Eye (tissue), 1 donor: ENCODE data around the gene AGPAT4.
"Not testable (repeated sequence)": the region's sequence is repeated elsewhere in the genome, so short reads cannot be mapped to it uniquely, and the experiment has no call there.

ENCODE experiments used
- DNase-seq: peaks from one replicate; pipeline ENCODE4 v3.0.0-alpha.2; 2015

Gene AGPAT4

GRCh38 chr6:161194374-161194773, 79.5 kb downstream of the AGPAT4 start:
- no peak for DNase-seq

DNA sequence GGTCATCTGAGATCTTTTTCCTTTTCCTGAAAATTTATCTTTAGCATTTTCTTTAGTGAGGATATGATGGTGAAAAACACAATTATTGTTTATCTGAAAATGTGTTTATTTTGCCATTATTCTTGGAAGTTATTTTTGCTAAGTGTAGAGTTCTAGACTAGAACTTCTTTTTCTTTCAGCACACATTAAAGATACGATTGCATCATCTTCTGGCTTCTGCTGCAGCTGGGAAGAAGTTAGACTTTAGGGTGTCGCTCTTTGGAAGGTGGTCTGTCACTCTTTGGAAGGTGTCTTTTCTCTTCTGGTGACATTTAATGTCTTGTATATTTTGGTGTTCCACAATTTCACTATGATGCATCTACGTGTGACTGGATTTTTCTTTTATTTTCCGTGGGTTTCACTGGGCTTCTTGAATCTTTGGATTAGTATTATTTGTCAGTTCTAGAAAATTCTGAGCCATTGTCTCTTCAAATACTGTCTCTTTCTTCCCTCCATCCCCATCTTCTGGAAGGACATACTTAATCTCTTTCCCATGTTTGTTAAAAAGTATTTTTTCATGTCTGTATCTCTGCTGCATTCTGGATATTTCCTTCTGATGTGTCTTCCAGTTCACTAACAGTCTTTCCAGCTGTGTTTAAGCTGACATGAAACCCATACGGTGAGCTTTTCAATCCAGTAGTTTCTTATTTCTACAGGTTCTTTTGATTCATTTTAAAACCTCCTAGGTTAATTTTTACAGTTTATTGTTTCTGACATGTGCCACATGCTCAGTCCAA, 81.0 kb downstream of the AGPAT4 start:
- no peak for DNase-seq

GRCh38 chr6:161191671-161192070, 82.2 kb downstream of the AGPAT4 start:
- DNase-seq = no peak

GRCh38 chr6:161191007-161191406, 82.9 kb downstream of the AGPAT4 start:
- DNase-seq = no peak

DNA sequence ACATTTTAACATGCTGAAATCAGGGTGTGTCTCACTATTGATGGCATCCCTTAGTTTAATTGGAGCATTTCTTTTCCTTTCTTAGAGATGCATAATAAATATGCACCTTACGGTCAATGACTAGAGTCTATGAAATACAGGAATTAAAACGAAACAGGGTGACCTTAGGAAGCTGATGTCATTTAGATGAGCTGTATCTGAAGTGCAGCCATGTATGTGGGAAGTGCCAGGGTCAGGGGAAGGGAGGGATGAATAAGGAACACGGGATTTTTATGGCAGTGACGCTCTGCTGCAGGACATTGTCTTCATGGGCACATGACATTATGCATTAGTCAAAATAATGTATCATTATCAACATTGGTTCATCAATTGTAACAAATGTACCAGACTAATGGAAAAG, 84.0 kb downstream of the AGPAT4 start:
- DNase-seq = no peak

GRCh38 chr6:161188547-161189465, 85.1 kb downstream of the AGPAT4 start:
- no peak for DNase-seq

DNA sequence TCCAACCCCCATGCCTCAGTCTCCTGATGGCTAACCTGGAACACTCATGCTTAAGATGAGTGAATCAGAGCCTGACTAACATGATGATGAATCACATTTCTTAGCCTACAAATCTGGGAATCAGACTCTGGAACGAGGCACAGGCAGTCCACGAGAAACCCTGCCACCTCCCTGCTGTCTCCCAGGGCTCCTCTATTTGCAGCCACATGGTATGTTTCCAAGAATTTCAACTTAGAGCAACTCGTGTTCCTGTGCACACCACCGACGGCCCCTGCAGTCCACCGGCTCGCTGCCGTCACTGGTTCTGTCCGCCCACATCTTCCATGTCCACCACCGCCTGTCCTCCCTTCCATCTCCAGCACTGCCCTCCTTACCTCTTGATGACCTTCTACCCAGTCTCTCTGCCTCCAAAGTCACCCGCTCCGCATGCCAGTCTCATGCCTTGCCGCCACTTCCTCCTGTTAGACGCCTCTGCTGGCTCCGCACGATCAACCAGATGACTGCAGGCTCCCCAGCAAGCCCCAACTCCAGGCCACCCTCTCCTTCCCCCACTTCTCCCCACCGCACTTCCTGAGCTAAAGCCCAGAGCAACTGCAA, 87.6 kb downstream of the AGPAT4 start:
- no peak for DNase-seq

- no peak for DNase-seq
Observed at GRCh38 chr6:161181121-161181520, 92.7 kb downstream of the AGPAT4 start.

GRCh38 chr6:161178155-161178554, 95.7 kb downstream of the AGPAT4 start:
- not testable (repeated sequence) for DNase-seq

- DNase-seq = not testable (repeated sequence)
Observed at GRCh38 chr6:161176428-161176827, 97.4 kb downstream of the AGPAT4 start.

DNA sequence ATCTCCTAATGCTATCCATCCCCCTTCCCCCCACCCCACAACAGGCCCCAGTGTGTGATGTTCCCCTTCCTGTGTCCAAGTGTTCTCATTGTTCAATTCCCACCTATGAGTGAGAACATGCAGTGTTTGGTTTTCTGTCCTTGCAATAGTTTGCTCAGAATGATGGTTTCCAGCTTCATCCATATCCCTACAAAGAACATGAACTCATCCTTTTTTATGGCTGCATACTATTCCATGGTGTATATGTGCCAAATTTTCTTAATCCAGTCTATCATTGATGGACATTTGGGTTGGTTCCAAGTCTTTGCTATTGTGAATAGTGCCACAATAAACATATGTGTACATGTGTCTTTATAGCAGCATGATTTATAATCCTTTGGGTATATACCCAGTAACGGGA, 101.1 kb downstream of the AGPAT4 start:
- DNase-seq = not testable (repeated sequence)

DNA sequence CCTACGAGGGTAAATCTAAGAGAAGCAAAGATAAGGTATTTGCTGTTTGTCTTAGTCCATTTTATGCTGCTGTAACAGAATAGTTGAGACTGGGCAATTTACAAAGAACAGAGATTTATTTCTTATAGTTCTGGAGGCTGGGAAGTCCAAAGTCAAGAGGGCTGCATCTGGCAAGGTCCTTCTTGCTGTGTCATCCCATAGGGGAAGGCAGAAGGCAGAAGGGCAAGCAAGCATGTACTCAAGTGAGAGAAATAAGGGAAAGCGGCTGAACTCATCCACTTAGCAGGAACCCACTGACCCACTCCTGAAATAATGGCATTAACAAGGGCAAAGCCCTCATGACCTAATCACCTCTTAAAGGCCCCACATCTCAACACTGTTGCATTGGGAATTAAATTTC, 102.7 kb downstream of the AGPAT4 start:
- DNase-seq = no peak

DNA sequence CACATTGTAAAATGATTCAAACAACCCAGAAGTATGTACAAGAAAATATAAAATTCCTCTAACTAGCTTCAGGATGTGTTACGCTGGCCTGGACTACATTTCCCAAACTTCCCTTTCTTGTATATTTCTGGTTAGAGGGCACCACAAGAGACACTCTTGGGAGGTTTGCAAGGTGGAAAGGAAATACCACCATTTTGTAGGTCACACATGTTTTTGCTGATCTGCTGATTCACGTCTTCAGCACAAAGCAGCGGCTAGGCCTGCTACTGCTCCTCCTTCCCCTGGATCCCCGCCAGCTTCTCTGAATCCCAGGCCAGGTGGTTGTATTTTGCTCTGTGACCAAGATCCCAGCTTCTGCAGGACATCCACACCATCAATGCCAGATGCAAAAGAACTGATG, 104.2 kb downstream of the AGPAT4 start:
- peak; percentile 48 for DNase-seq

GRCh38 chr6:161169035-161169434, 104.8 kb downstream of the AGPAT4 start:
- peak; percentile 21 for DNase-seq

DNA sequence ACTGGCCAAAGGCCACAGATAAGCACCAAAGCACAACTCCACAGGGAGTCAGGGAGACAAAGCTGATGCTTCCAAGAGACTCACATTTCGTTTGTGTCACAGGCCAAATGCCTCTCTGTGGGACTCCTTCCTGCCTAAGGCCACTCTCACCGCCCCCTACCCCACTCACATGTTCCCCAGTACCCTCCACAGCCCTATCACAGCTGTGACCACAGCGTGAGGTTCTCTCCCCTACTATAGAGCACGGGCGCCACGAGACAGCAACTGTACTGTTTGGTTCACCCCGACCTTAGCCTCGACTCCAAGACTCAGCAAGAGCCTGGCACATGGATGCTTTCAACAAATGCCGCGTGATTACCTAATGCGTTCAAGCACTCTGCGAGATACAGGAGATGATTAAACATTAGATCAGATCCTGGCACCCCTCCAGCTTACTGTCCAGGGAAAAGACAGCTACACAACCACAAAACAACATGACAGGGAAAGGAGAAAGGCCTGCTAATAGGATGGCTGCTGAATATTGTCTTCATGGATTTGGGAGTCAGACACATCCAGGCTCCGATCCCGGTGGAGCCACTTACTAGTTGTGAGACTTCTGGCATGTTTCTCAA, 105.5 kb downstream of the AGPAT4 start:
- DNase-seq = peak; percentile 80

DNA sequence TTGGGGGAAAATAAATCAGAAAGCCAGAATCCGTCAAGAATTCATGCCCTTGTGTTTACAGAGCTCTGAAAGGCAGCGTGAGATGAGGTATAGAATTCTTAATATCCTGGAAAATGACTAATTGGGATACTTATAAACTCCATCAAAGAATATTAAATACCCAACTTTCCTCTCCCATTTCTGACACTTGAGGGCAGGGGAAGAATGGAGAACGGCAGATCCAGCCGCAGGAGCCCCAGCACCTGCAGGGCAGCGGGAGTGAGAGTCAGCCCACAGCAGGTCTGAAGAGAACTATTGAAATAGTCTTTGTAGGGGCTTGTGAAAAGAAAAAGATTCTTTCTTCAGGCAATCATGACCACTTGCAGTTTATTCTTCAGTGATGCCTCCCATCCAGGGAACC, 107.2 kb downstream of the AGPAT4 start:
- DNase-seq = no peak

GRCh38 chr6:161166176-161166575, 107.7 kb downstream of the AGPAT4 start:
- no peak for DNase-seq

- DNase-seq = no peak
Observed at GRCh38 chr6:161164182-161164625, 109.7 kb downstream of the AGPAT4 start.

DNA sequence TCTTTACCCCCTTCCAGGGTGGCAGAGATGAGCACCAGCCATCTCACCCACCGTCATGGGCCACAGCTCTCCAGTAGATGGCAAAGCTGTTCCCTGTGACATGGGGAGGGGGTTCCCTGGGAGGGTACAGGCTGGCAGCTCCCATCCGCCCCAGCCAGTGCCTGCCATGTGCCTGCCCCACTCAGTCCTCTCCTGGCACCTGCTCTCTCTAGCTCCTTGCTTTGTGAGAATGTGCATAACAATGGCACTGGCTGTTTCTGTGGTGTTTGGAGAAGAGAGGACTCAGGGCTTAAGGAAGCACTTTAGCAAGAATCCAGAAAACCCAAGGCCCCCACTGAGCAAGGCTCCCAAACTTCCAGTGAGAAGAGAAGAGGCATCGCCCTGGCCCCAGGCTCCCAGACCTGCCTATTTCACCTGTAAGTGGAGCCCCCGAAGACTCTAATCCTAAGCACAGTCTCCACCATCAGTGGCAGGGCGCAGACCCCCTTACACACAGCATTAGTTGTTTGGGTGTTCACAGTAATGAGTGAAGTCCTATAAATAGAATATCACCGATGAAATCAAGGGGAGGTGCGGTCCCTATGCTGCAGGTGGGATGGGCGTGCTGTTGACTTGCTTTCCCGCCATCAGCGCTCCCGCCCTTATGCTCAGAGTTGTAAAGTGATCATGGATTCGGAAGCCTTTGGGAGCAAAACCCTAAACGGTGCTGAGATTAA, 110.2 kb downstream of the AGPAT4 start:
- DNase-seq = no peak

DNA sequence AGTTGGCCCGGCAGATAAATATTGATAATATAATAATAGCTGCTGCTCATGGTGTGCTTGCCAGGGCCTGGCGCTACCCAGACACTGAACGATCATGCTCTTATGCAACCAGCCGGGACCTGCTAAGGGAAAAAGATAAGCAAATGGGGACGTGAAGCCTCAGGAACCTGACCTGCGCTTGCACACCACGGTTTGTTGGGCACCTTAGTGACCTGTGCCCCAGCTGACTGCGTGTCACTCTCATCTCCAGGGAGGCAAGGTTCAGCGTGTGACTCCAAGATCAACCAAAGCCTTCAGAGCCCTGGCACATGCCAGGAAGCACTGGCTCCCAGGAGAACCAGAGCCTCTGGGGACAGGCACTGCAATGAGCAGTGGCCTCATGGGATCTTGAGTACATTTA, 111.1 kb downstream of the AGPAT4 start:
- no peak for DNase-seq

DNA sequence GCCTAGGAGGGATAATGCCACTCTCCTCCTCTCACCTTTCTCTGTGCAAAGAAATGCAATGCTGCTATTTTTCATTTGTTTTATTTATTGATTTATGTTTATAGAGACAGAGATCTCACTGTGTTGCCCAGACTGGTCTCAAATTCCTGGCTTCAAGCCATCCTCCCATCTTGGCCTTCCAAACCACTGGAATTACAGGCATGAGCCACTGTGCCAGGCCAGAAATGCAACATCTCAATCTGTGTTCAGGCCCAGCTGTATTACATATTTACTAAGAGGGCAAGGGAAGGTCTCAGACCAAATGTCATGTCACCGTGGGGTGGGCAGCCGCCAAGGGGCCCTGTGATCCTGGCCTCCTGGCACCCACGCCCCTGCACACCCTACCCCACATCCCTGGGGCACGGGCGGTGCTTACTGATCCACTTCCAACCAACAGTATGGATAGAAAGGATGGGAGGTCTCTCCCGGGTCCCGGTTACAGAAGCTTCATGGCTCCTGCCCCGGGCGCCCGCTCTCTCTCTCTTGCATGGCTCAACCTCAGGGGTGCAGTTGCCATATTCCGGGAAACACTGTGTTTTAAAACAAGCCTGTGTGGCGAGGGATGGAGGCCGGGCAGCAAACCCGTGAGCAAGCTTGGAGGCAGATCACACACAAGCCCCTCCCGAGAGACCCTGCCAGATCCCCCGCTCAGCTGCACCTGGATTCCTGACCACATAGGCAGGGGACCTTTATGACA, 111.8 kb downstream of the AGPAT4 start:
- no peak for DNase-seq

DNA sequence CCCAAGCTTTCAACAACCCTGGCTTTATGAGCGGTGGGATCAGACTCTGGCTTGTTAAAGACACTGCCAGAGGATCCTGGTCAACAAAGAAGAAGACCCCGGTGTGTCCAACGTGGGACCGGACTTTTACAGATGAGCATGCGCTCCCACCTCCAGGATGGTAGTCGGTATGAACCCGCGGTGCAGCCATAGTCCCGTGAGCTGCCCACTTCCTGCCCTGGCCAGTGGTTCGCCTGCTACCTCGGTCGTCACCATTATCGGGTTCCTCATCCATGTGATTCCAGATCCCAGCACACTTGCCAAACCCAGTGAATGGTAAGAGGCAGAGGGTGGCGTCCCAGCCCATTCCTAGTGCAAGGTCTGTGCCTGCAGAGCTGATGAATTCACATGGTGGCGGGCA, 112.7 kb downstream of the AGPAT4 start:
- no peak for DNase-seq
